Measurements from ENCODE around the gene HOXA9.

Gene HOXA9

DNA sequence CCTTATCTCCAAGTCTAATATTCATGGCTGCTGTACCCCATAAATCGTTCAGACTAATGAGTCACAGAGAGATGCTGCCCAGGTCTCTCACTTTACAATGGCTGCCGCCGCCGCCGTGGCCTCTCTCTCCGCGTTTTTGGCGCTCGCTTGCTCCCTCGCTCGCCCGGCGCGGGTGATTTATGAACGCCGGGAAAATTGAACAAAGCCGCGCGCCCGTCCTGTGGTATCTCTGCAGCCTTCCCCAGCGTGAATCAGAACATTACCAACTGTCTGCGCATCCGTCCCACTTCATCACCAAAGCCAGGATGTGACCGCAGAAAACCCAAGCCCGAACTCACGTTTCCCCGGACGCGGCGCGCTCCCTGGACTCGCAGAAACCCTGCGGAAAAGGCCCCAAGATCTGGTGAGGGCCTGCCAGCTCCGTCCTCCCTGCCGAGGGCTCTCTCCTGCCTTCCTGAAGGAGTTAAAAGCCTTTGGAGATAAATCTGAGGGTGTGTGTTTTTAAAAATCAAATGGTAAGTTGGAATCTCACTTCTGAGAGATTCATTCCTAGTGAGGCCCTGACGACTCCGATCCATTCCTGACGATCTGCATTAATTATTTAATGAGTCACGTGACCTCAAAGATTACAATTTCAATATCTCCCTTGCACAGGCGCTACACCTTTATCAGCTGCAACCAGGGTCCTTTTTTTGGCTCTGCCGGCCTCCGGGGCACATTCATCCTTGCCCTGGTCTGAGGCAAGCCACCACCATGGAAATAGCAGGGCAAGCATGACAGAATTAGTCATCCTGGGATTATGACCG, 41.0 kb downstream of the HOXA9 start:
- Histone ChIP-seq H2BK12ac (ENCODE audit: low read length) (no peak overlapping the region), H2BK15ac (ENCODE audit: low read length) (no peak overlapping the region), H3K9ac (ENCODE audit: low read depth, low read length, poor library complexity) (no peak overlapping the region), H4K91ac (ENCODE audit: low read depth, low read length, poor library complexity) (no peak overlapping the region), H3K79me1 (ENCODE audit: low read depth, low read length) (no peaks in the 10 kb centered on the region), H2BK120ac (ENCODE audit: low read depth, low read length) (no peak overlapping the region), H3K4ac (ENCODE audit: low read length) (no peak overlapping the region), H3K27ac (replicated peaks; ENCODE audit: low read length) (no peak overlapping the region), H2AK5ac (ENCODE audit: low read depth, low read length) (no peak overlapping the region), H3K36me3 (replicated peaks in 1 of 2; ENCODE audit: control insufficient read depth in 2 of 2, insufficient read depth in 2 of 2, low read length in 2 of 2) (no peaks in the 10 kb centered on the region), H4K8ac (ENCODE audit: low read depth, low read length) (no peak overlapping the region), H3K27me3 (ENCODE audit: control insufficient read depth in 3 of 3, insufficient read depth in 3 of 3, low read depth in 1 of 3, low read length in 3 of 3) (peaks cover 49 to 99% (median 96%) of the 10 kb centered on the region in 3 experiments), H3K14ac (ENCODE audit: low read length) (no peak overlapping the region), H3K23ac (ENCODE audit: low read depth, low read length, poor library complexity) (no peak overlapping the region), H3K18ac (ENCODE audit: low read length) (no peak overlapping the region), H3K4me1 (ENCODE audit: control insufficient read depth in 2 of 2, insufficient read depth in 1 of 2, low read depth in 1 of 2, low read length in 2 of 2) (no peaks in the 10 kb centered on the region), H3K9me3 (replicated peaks in 1 of 2; ENCODE audit: control insufficient read depth in 2 of 2, insufficient read depth in 1 of 2, low read depth in 1 of 2, low read length in 2 of 2) (peaks cover 0 to 5% of the 10 kb centered on the region in 2 donors), H2AFZ (ENCODE audit: low read length) (peak overlapping the region; percentile 59), H3K4me2 (ENCODE audit: insufficient read depth, low read length, poor library complexity, severe bottlenecking) (no peak overlapping the region), H2BK5ac (ENCODE audit: low read length) (no peak overlapping the region), H3K4me3 (ENCODE audit: low read length in 2 of 2) (peak overlapping the region in 1 of 2 donors; percentile 31)
- no CpG with 5 or more reads among the region's 43 CpGs for WGBS, 2 donors (ENCODE audit: extremely low coverage in 2 of 2, insufficient read length in 2 of 2, insufficient replicate concordance in 1 of 2)
- no peak for DNase-seq (ENCODE audit: low spot score)

DNA sequence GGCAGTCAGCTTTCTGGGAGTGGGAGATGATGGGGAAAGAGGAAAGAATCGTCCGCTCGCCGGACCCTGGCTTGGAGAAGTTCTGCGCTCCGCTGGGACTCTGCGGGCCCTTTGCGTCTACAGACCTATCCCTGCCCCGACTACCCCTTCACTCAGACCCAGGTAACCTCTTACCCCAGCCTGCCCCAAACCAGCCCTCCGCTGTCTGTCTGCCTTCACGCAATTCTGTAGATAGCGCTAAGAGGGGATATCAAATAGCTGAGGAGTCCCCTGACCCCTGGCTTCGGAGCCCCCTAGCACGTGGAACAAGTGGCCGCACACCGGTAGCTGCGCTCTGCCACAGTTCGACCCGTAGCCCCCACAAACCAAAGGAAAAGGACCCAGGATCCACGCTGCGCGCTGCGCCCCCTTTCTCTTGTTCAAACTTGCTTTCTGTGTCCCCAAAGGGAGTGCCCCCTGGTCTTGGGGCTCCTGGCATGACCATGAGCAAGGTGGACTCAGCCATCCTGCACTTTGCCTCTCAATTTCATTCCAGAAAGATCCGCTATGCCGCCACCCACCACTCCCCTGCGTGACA, 41.8 kb downstream of the HOXA9 start:
- H3K9me3 ChIP-seq (replicated peaks in 1 of 2; ENCODE audit: control insufficient read depth in 2 of 2, insufficient read depth in 1 of 2, low read depth in 1 of 2, low read length in 2 of 2), result peaks cover 0 to 4% of the 10 kb centered on the region in 2 donors
- H2BK5ac ChIP-seq (ENCODE audit: low read length), result no peak overlapping the region
- DNase-seq (ENCODE audit: low spot score), result no peak
- peak overlapping the region in 1 of 2 donors; percentile 3 for H3K4me3 ChIP-seq (ENCODE audit: low read length in 2 of 2)
- H2BK15ac ChIP-seq (ENCODE audit: low read length), result no peak overlapping the region
- no peak overlapping the region for H3K4me2 ChIP-seq (ENCODE audit: insufficient read depth, low read length, poor library complexity, severe bottlenecking)
- H3K14ac ChIP-seq (ENCODE audit: low read length), result no peak overlapping the region
- no peak overlapping the region for H3K4ac ChIP-seq (ENCODE audit: low read length)
- H4K91ac ChIP-seq (ENCODE audit: low read depth, low read length, poor library complexity), result no peak overlapping the region
- no peak overlapping the region for H2BK12ac ChIP-seq (ENCODE audit: low read length)
- no peak overlapping the region for H2BK120ac ChIP-seq (ENCODE audit: low read depth, low read length)
- no peaks in the 10 kb centered on the region for H3K36me3 ChIP-seq (replicated peaks in 1 of 2; ENCODE audit: control insufficient read depth in 2 of 2, insufficient read depth in 2 of 2, low read length in 2 of 2)
- H3K27ac ChIP-seq (replicated peaks; ENCODE audit: low read length), result no peak overlapping the region
- H3K23ac ChIP-seq (ENCODE audit: low read depth, low read length, poor library complexity), result no peak overlapping the region
- no peak overlapping the region for H3K9ac ChIP-seq (ENCODE audit: low read depth, low read length, poor library complexity)
- H2AFZ ChIP-seq (ENCODE audit: low read length), result no peak overlapping the region
- no peak overlapping the region for H2AK5ac ChIP-seq (ENCODE audit: low read depth, low read length)
- H4K8ac ChIP-seq (ENCODE audit: low read depth, low read length), result no peak overlapping the region
- H3K79me1 ChIP-seq (ENCODE audit: low read depth, low read length), result no peaks in the 10 kb centered on the region
- H3K27me3 ChIP-seq (ENCODE audit: control insufficient read depth in 3 of 3, insufficient read depth in 3 of 3, low read depth in 1 of 3, low read length in 3 of 3), result peaks cover 46 to 99% (median 96%) of the 10 kb centered on the region in 3 experiments
- no peaks in the 10 kb centered on the region for H3K4me1 ChIP-seq (ENCODE audit: control insufficient read depth in 2 of 2, insufficient read depth in 1 of 2, low read depth in 1 of 2, low read length in 2 of 2)
- WGBS, 2 donors (ENCODE audit: extremely low coverage in 2 of 2, insufficient read length in 2 of 2, insufficient replicate concordance in 1 of 2), result no CpG with 5 or more reads among the region's 26 CpGs
- H3K18ac ChIP-seq (ENCODE audit: low read length), result no peak overlapping the region

DNA sequence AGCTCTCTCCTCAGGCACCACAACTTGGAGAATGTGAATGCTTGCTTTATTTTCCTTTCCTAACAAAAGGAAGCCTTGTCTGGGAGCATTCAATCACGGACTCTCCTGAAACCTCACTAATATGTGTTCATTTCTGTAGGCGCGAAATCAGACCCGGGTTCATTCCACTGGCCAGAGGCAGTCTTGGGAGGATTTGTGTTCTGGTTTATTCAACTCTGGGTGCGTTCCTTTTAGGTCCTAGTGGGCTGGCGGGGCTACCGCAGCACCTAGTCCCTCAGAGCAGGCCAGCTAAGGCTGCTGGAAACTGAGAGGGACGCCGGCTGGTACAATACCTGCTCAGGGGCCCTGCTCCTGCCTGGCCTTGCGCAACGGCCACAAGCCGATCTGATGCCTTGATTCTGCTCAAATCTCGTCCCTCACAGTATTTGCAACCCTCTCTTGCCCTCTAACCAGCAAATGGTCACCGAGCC, 42.3 kb downstream of the HOXA9 start:
- peaks cover 47 to 99% (median 96%) of the 10 kb centered on the region in 3 experiments for H3K27me3 ChIP-seq (ENCODE audit: control insufficient read depth in 3 of 3, insufficient read depth in 3 of 3, low read depth in 1 of 3, low read length in 3 of 3)
- no peak overlapping the region for H2BK15ac ChIP-seq (ENCODE audit: low read length)
- H3K36me3 ChIP-seq (replicated peaks in 1 of 2; ENCODE audit: control insufficient read depth in 2 of 2, insufficient read depth in 2 of 2, low read length in 2 of 2), result no peaks in the 10 kb centered on the region
- no peak overlapping the region for H2AFZ ChIP-seq (ENCODE audit: low read length)
- no peak overlapping the region for H2BK120ac ChIP-seq (ENCODE audit: low read depth, low read length)
- H3K14ac ChIP-seq (ENCODE audit: low read length), result no peak overlapping the region
- WGBS, 2 donors (ENCODE audit: extremely low coverage in 2 of 2, insufficient read length in 2 of 2, insufficient replicate concordance in 1 of 2), result no CpG with 5 or more reads among the region's 14 CpGs
- no peaks in the 10 kb centered on the region for H3K79me1 ChIP-seq (ENCODE audit: low read depth, low read length)
- no peak overlapping the region for H3K4ac ChIP-seq (ENCODE audit: low read length)
- no peak overlapping the region for H4K8ac ChIP-seq (ENCODE audit: low read depth, low read length)
- H3K23ac ChIP-seq (ENCODE audit: low read depth, low read length, poor library complexity), result no peak overlapping the region
- no peak overlapping the region for H3K4me3 ChIP-seq (ENCODE audit: low read length in 2 of 2)
- H3K18ac ChIP-seq (ENCODE audit: low read length), result no peak overlapping the region
- no peak overlapping the region for H3K27ac ChIP-seq (replicated peaks; ENCODE audit: low read length)
- no peak overlapping the region for H2BK5ac ChIP-seq (ENCODE audit: low read length)
- H3K4me2 ChIP-seq (ENCODE audit: insufficient read depth, low read length, poor library complexity, severe bottlenecking), result no peak overlapping the region
- no peak overlapping the region for H2BK12ac ChIP-seq (ENCODE audit: low read length)
- no peak overlapping the region for H2AK5ac ChIP-seq (ENCODE audit: low read depth, low read length)
- DNase-seq (ENCODE audit: low spot score), result no peak
- H4K91ac ChIP-seq (ENCODE audit: low read depth, low read length, poor library complexity), result no peak overlapping the region
- H3K9ac ChIP-seq (ENCODE audit: low read depth, low read length, poor library complexity), result no peak overlapping the region
- peaks cover 0 to 4% of the 10 kb centered on the region in 2 donors for H3K9me3 ChIP-seq (replicated peaks in 1 of 2; ENCODE audit: control insufficient read depth in 2 of 2, insufficient read depth in 1 of 2, low read depth in 1 of 2, low read length in 2 of 2)
- H3K4me1 ChIP-seq (ENCODE audit: control insufficient read depth in 2 of 2, insufficient read depth in 1 of 2, low read depth in 1 of 2, low read length in 2 of 2), result no peaks in the 10 kb centered on the region
